GM18909 (cell line): ENCODE measurements around the gene DSC1.

Source experiments
- ATAC-seq: cut with Tn5 transposase; IDR thresholded peaks from one replicate; pipeline ENCODE4 v1.9.1; 2021; ENCODE audit warnings: mild to moderate bottlenecking; ENCODE audit not compliant: unreplicated experiment, poor library complexity

DSC1 gene

DNA sequence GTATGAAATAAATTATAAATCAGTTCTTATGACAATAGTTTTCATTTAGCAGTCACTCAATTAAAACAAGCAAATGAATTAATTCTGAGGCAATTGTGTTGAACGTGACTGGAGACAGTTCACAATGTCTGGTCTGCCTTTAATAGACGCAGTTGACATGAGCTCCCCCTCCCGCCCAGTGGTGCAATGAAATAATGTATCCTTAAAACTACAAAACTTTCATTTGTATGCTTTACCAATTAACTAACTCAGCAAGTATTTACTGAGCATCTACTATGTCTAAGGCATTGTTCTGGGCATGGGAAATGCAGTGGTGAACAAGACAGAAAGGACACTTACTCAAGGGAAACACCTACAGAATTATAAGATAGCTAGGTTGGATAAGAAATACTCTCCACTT lies 56.9 kb downstream of the DSC1 start:
- no peak for ATAC-seq

- no peak for ATAC-seq
Measured at GRCh38 chr18:31104444-31104843, 58.2 kb downstream of the DSC1 start.

DNA sequence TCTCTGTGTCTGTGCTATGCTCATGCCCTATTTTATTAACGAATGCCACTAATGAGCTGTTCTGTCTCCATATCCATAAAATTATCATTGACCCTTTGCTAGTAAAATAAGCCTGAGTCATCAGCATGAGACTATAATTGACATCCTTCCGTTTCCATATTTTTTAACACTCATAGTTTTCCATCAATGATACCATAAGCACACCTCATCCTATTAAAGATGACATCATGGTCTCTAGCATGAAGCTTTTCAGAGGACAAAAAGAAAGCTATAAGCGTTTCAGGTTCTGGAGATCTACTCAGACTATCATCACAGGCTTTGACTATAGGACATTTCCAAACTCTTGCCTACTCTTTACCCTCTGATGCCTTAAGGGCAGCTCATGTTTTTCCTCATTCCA lies 59.2 kb downstream of the DSC1 start:
- no peak for ATAC-seq

- ATAC-seq = no peak
Measured at GRCh38 chr18:31102941-31103340, 59.7 kb downstream of the DSC1 start.

- ATAC-seq = no peak
Measured at GRCh38 chr18:31102025-31102684, 60.5 kb downstream of the DSC1 start, which contains the start of gene DSC2. DSC2 (minus strand) TSS chr18:31102421; CDS start chr18:31101971, 450 bp downstream.

- no peak for ATAC-seq
Measured at GRCh38 chr18:31101183-31102024, 61.3 kb downstream of the DSC1 start.

DNA sequence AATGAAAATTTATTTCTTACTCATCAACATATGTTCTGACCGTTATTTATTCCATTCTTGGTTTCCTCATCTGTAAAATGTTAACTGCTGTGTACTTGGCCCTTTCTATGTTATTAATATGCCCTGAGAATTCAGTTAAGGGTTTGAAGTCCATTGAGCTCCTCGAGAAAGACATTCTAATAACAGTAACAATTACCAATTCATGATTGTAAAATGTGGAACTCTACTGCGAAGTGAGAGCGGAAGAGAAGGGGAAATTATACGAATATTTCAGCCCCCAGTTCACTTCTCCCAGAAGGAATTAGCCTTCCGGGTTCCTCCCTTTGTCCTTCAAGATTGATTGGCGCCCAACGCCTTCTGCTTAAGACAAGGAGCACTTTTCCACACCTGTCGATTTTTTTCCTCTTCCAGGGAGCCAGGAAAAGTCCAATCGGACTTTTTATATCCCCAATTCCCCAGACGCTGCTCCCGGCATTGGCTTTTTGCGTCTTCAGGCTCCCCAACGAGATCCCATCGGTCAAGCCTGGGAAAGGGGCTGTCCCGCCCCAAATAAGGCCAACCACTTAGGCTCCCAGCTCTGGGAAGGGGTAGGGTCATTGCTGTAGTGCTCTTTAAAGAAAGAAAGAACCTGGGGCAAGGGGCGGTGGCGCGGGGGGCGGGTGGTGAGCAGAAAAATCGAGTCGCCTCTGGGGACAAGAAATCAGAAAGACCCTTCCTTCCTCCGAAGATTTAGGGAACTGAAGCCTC lies 62.0 kb downstream of the DSC1 start:
- no peak for ATAC-seq

GRCh38 chr18:31099450-31100230 lies 63.0 kb downstream of the DSC1 start:
- no peak for ATAC-seq

DNA sequence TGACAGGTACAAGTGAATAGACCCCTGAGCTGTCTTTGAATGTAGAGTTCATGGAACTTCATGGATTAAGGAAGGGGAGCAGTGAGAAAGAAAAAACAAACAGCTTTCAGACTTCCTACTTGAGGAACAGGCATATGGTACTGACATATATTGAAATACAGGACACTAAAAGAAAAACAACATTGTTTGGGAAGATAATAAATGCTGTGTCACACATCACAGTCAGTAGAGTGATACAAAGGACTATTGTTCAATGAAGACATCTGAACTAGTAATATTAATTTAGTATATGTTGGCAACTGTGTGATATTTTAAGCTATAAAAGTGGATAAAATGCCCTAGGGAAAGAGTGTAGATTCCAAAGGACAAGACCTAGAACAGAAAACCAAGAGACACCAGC lies 63.8 kb downstream of the DSC1 start:
- no peak for ATAC-seq

GRCh38 chr18:31097666-31098065 lies 65.0 kb downstream of the DSC1 start:
- no peak for ATAC-seq

DNA sequence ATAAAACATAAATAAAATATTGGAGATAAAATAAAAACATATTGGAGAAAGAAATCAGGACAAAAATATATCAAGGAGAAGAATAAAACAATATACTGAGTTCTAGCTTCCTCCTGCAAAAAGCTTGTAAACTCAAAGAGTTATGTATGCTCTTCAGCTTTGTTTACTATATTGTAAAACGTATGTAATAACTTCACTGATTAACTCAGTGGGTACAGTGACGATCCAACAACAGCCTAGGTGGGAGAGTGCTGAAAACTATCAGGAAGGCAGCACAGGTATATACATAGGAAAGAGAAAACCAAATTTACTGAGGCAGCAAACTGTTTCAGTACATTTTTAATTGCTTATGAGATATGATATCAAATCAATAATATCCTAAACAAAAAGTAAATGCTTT lies 68.8 kb downstream of the DSC1 start:
- ATAC-seq = no peak

- ATAC-seq = no peak
Measured at GRCh38 chr18:31093294-31093693, 69.4 kb downstream of the DSC1 start.

GRCh38 chr18:31091350-31091749 lies 71.3 kb downstream of the DSC1 start:
- ATAC-seq = no peak

- no peak for ATAC-seq
Measured at GRCh38 chr18:31088532-31088931, 74.1 kb downstream of the DSC1 start.

- no peak for ATAC-seq
Measured at GRCh38 chr18:31079973-31080372, 82.7 kb downstream of the DSC1 start.
